Activated CD4-positive, CD25-positive, alpha-beta regulatory T cell treated with anti-CD3 and anti-CD28 coated beads, Interleukin-2, amount 50 U/mL, for 16 hours (primary cell): ENCODE measurements around the gene HPD.
"Not testable (repeated sequence)": the region's sequence is repeated elsewhere in the genome, so short reads cannot be mapped to it uniquely, and the experiment has no call there.

Experiments
- DNase-seq: peaks from one replicate; pipeline ENCODE4 v3.0.0-alpha.2; 2020; ENCODE audit warnings: low read depth, low spot score

Gene HPD

GRCh38 chr12:121858662-121859572 lies at the start of gene HPD:
Gene HPD, minus strand, starts transcription at chr12:121858859. Its CDS starts 36 bp downstream, at chr12:121858823.
- DNase-seq, result no peak

- DNase-seq, result no peak
Observed at GRCh38 chr12:121905746-121906145, 47.1 kb upstream of the HPD start.

GRCh38 chr12:121903202-121903601 lies 44.5 kb upstream of the HPD start:
- no peak for DNase-seq

- DNase-seq, result no peak
Observed at GRCh38 chr12:121899590-121899989, 40.9 kb upstream of the HPD start.

- no peak for DNase-seq
Observed at GRCh38 chr12:121898287-121898686, 39.6 kb upstream of the HPD start.

GRCh38 chr12:121894633-121895032 lies 36.0 kb upstream of the HPD start:
- DNase-seq, result no peak

- no peak for DNase-seq
Observed at GRCh38 chr12:121893961-121894460, 35.4 kb upstream of the HPD start.

GRCh38 chr12:121892673-121893561 lies 34.3 kb upstream of the HPD start:
- no peak for DNase-seq

- DNase-seq, result not testable (repeated sequence)
Observed at GRCh38 chr12:121889661-121890060, 31.0 kb upstream of the HPD start.

GRCh38 chr12:121889274-121889624 lies 30.6 kb upstream of the HPD start:
- no peak for DNase-seq

- DNase-seq, result peak; percentile 96
Observed at GRCh38 chr12:121888478-121889273, 30.0 kb upstream of the HPD start, which contains the start of gene PSMD9. Gene PSMD9, plus strand, starts transcription at chr12:121888790. Its CDS starts 67 bp downstream, at chr12:121888857.

GRCh38 chr12:121888083-121888477 lies 29.4 kb upstream of the HPD start:
- DNase-seq, result no peak

- DNase-seq, result not testable (repeated sequence)
Observed at GRCh38 chr12:121885129-121885528, 26.5 kb upstream of the HPD start.

- DNase-seq, result no peak
Observed at GRCh38 chr12:121883315-121883660, 24.6 kb upstream of the HPD start.

GRCh38 chr12:121876080-121876447 lies 17.4 kb upstream of the HPD start:
- not testable (repeated sequence) for DNase-seq

- DNase-seq, result no peak
Observed at GRCh38 chr12:121875582-121875981, 16.9 kb upstream of the HPD start.

GRCh38 chr12:121874071-121874470 lies 15.4 kb upstream of the HPD start:
- DNase-seq, result no peak

GRCh38 chr12:121873216-121873569 lies 14.5 kb upstream of the HPD start:
- DNase-seq, result no peak

- DNase-seq, result no peak
Observed at GRCh38 chr12:121872546-121873215, 14.0 kb upstream of the HPD start.

GRCh38 chr12:121871467-121871866 lies 12.8 kb upstream of the HPD start:
- DNase-seq, result no peak

GRCh38 chr12:121869229-121869628 lies 10.6 kb upstream of the HPD start:
- not testable (repeated sequence) for DNase-seq
